ENCODE data around the gene COX19.

- TF ChIP-seq CTCF (IDR thresholded peaks at IDR 0.05) (no peak), POLR2A (IDR thresholded peaks at IDR 0.05) (no peak)
These were observed 8.3 kb upstream of the COX19 start for GRCh38 chr7:983616-984071.
